Body of pancreas (tissue), 4 donors: Measurements from ENCODE around the gene BRAP.

Experiments used
- CTCF ChIP-seq, 7 experiments: fragments of 450-650 bp in 4 of 7; fragments of 200-600 bp in 3 of 7; sonication (generic) in 3 of 7; IDR thresholded peaks; one replicate each; pipeline ENCODE4 v1.5.1; 2016 to 2019; ENCODE audit warnings: antibody characterized with exemption in 7 of 7
- POLR2A ChIP-seq, 3 donors: fragments of 450-650 bp; IDR thresholded peaks; one replicate each; pipeline ENCODE4 v1.6.1; 2016; ENCODE audit warnings: antibody characterized with exemption in 3 of 3, mild to moderate bottlenecking in 2 of 3

DNA sequence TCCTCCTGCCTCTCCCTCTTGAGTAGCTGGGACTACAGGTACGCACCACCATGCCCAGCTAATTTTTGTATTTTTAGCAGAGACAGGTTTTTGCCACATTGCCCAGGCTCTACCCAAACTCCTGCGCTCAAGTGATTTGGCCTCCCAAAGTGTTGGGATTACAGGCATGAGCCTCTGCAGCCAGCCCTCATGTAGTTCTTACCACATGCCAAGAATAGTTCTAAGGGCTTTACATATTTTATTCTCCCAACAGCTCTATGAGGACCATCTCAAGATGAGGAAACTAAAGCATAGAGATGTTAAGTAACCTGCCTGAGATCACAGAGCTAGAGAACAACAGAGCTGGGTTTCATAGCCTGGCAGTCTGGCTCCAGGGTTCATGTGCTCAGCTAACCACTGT, 43.0 kb upstream of the BRAP start:
- no peak for TF ChIP-seq CTCF (IDR thresholded peaks at IDR 0.05)
- TF ChIP-seq POLR2A (IDR thresholded peaks at IDR 0.05), result no peak
